HCT116 (cell line): Measurements from ENCODE around the gene USP46. TPM values are rescaled to one million over a fixed set of nuclear protein-coding genes. Genes with fewer than 3 reads are reported as not detected.

Experiments
- ATAC-seq: fragments of 200-7000 bp; cut with Tn5 transposase; 2 replicates; pipeline ENCODE4 v1.9.1; 2020; ENCODE audit warnings: mild to moderate bottlenecking, moderate library complexity
- BruUV-seq: library from RNA; stranded (reverse); fragments of 400-500 nt; replicated peaks from 2 replicates; lab custom pipeline; 2021; lab: Mats Ljungman, UMichigan
- CTCF ChIA-PET: fragments of 300-600 bp; sonication (Branson Sonifier 250); formaldehyde crosslinking; loops from one replicate; lab custom pipeline; 2021; ENCODE audit warnings: antibody characterized with exemption; lab: Charles Lee
- POLR2A ChIA-PET: fragments of 300-600, 350-600 bp; sonication (Branson Sonifier 250); formaldehyde crosslinking; loops from one replicate; lab custom pipeline; 2021; ENCODE audit warnings: antibody characterized with exemption; lab: Charles Lee
- RAD21 ChIA-PET, 2 experiments: fragments of 300-600 bp; sonication (Branson Sonifier 250); formaldehyde crosslinking; loops; one replicate each; lab custom pipeline; 2023; ENCODE audit warnings: low total read pairs in 2 of 2; ENCODE audit not compliant: uncharacterized antibody in 2 of 2, unreplicated experiment in 2 of 2, low non-redundant PET in 1 of 2; lab: Charles Lee
- DNase-seq: peaks from one replicate; pipeline ENCODE4 v3.0.0-alpha.2; 2010; ENCODE audit warnings: low read depth, low spot score
- H2AFZ ChIP-seq: fragments of 200-600 bp; shearing (Covaris generic), sonication (generic); 2 replicates; pipeline ENCODE4 v1.6.1; 2017; ENCODE audit warnings: low read depth, mixed run types, mixed read lengths, antibody characterized with exemption, low read length; ENCODE audit not compliant: poor library complexity, severe bottlenecking
- H3K27ac ChIP-seq: 2 replicates; pipeline ENCODE4 v1.5.1; 2012; ENCODE audit warnings: low read depth, low read length
- H3K27me3 ChIP-seq: fragments of 200-600 bp; sonication (generic); 2 replicates; pipeline ENCODE4 v1.6.1; 2016; ENCODE audit warnings: mixed run types, low read length, mixed read lengths; ENCODE audit not compliant: insufficient read depth
- H3K36me3 ChIP-seq, 2 experiments: fragments of 200-500 bp in 1 of 2; fragments of 200-600 bp in 1 of 2; sonication (Bioruptor generic) in 1 of 2; sonication (generic) in 1 of 2; 2 replicates each; pipeline versions ENCODE4 v1.5.1 to v1.6.1; 2014 to 2016; ENCODE audit warnings: low read length in 2 of 2, inconsistent platforms in 1 of 2, mixed read lengths in 1 of 2, mixed run types in 1 of 2; ENCODE audit not compliant: insufficient read depth in 2 of 2, control insufficient read depth in 1 of 2
- H3K4me1 ChIP-seq, 2 experiments: fragments of 200-600 bp in 1 of 2; sonication (generic) in 1 of 2; 2 replicates each; pipeline versions ENCODE4 v1.5.1 to v1.6.1; 2012 to 2017; ENCODE audit warnings: low read length in 2 of 2, inconsistent platforms in 1 of 2, mild to moderate bottlenecking in 1 of 2, mixed read lengths in 1 of 2, mixed run types in 1 of 2, moderate library complexity in 1 of 2; ENCODE audit not compliant: insufficient read depth in 2 of 2, control insufficient read depth in 1 of 2
- H3K4me2 ChIP-seq: fragments of 200-600 bp; sonication (generic); 2 replicates; pipeline ENCODE4 v1.6.1; 2017; ENCODE audit warnings: mixed run types, low read length, mixed read lengths
- H3K4me3 ChIP-seq, 2 experiments: fragments of 200-600 bp in 1 of 2; sonication (generic) in 1 of 2; replicated peaks in 1 of 2; 2 replicates each; pipeline ENCODE4 v1.5.1; 2011 to 2016; ENCODE audit warnings: low read length in 2 of 2, control low read depth in 1 of 2, low read depth in 1 of 2, mild to moderate bottlenecking in 1 of 2, mixed read lengths in 1 of 2, mixed run types in 1 of 2
- H3K79me2 ChIP-seq: fragments of 200-600 bp; sonication (generic); 2 replicates; pipeline ENCODE4 v1.6.1; 2017; ENCODE audit warnings: mild to moderate bottlenecking, mixed run types, low read length, moderate library complexity, mixed read lengths; ENCODE audit not compliant: insufficient read depth
- H3K9ac ChIP-seq: fragments of 200-600 bp; sonication (generic); 2 replicates; pipeline ENCODE4 v1.6.1; 2016; ENCODE audit warnings: low read length, mixed read lengths
- H3K9me2 ChIP-seq: fragments of 200-600 bp; sonication (generic), shearing (Covaris generic); 2 replicates; pipeline ENCODE4 v1.6.1; 2017; ENCODE audit warnings: mixed run types, mild to moderate bottlenecking, moderate library complexity; ENCODE audit not compliant: insufficient read depth
- H3K9me3 ChIP-seq, 2 experiments: fragments of 200-500 bp in 1 of 2; fragments of 200-600 bp in 1 of 2; sonication (Bioruptor generic) in 1 of 2; sonication (generic) in 1 of 2; 2 replicates each; pipeline ENCODE4 v1.6.1; 2014 to 2017; ENCODE audit warnings: low read length in 2 of 2, mixed read lengths in 2 of 2, inconsistent platforms in 1 of 2, low read depth in 1 of 2, mild to moderate bottlenecking in 1 of 2, mixed run types in 1 of 2, moderate library complexity in 1 of 2; ENCODE audit not compliant: control insufficient read depth in 1 of 2, insufficient read depth in 1 of 2
- H4K20me1 ChIP-seq: fragments of 200-600 bp; sonication (generic), shearing (Covaris generic); 2 replicates; pipeline ENCODE4 v1.6.1; 2017; ENCODE audit warnings: mixed run types, mild to moderate bottlenecking, moderate library complexity; ENCODE audit not compliant: insufficient read depth
- CEBPB ChIP-seq: IDR thresholded peaks from 2 replicates; pipeline ENCODE4 v1.6.1; 2012; ENCODE audit warnings: low read depth
- EGR1 ChIP-seq: IDR thresholded peaks from 2 replicates; pipeline ENCODE4 v1.6.1; 2012; ENCODE audit warnings: low read depth
- ELF1 ChIP-seq: IDR thresholded peaks from 2 replicates; pipeline ENCODE4 v1.6.1; 2012; ENCODE audit warnings: low read depth, borderline replicate concordance
- EZH2phosphoT487 ChIP-seq: fragments of 200-600 bp; IDR thresholded peaks from 2 replicates; pipeline ENCODE4 v1.6.1; 2018; ENCODE audit warnings: antibody characterized with exemption, borderline replicate concordance
- FOSL1 ChIP-seq: IDR thresholded peaks from 2 replicates; pipeline ENCODE4 v1.6.1; 2012; ENCODE audit warnings: low read depth
- POLR2A ChIP-seq: IDR thresholded peaks from 2 replicates; pipeline ENCODE4 v1.7.0; 2011; ENCODE audit warnings: borderline replicate concordance; ENCODE audit not compliant: insufficient read depth, insufficient read length; ENCODE audit errors: extremely low read depth
- RAD21 ChIP-seq: IDR thresholded peaks from 2 replicates; pipeline ENCODE4 v1.6.1; 2012; ENCODE audit warnings: low read depth, mild to moderate bottlenecking
- REST ChIP-seq: IDR thresholded peaks from 2 replicates; pipeline ENCODE4 v1.6.1; 2012; ENCODE audit warnings: low read depth
- SIN3A ChIP-seq: IDR thresholded peaks from 2 replicates; pipeline ENCODE4 v1.6.1; 2012; ENCODE audit warnings: low read depth
- SRF ChIP-seq: IDR thresholded peaks from 2 replicates; pipeline ENCODE4 v1.6.1; 2012; ENCODE audit warnings: low read depth
- TCF7L2 ChIP-seq: IDR thresholded peaks from 2 replicates; pipeline ENCODE4 v1.7.0; 2011; ENCODE audit warnings: borderline replicate concordance, inconsistent platforms; ENCODE audit not compliant: insufficient read depth, insufficient read length; ENCODE audit errors: extremely low read depth
- YY1 ChIP-seq: IDR thresholded peaks from 2 replicates; pipeline ENCODE4 v1.6.1; 2011; ENCODE audit warnings: low read length, low read depth, moderate library complexity, mild to moderate bottlenecking; ENCODE audit not compliant: insufficient replicate concordance; ENCODE audit errors: extremely low read depth
- ZBTB33 ChIP-seq: IDR thresholded peaks from 2 replicates; pipeline ENCODE4 v1.6.1; 2011; ENCODE audit warnings: mild to moderate bottlenecking, low read length, moderate library complexity; ENCODE audit not compliant: insufficient replicate concordance; ENCODE audit errors: extremely low read depth
- ZFX ChIP-seq: fragments of 450-650 bp; IDR thresholded peaks from 2 replicates; pipeline ENCODE4 v1.6.1; 2017
- intact Hi-C: fragments of 100-400 bp; cut with micrococcal nuclease; formaldehyde crosslinking; loops from 2 replicates; pipeline ENCODE4 v1.10.0; 2022
- total RNA-seq: library from RNA; stranded (reverse); gene quantifications from one replicate; pipeline ENCODE4 v1.2.1, GENCODE V29; 2021; ENCODE audit not compliant: unreplicated experiment
- TF ChIP-seq, protein P1 (sequence below): IDR thresholded peaks from 2 replicates; pipeline ENCODE4 v1.6.1; 2012
- TF ChIP-seq, protein P2 (sequence below), 3 experiments: fragments of 200-600 bp in 1 of 3; sonication (generic) in 1 of 3; IDR thresholded peaks in 2 of 3; conservative IDR thresholded peaks in 1 of 3; 2 replicates each; pipeline ENCODE4 v1.5.1; 2012 to 2017; ENCODE audit warnings: low read depth in 2 of 3, low read length in 2 of 3, antibody characterized with exemption in 1 of 3, borderline replicate concordance in 1 of 3, control low read depth in 1 of 3, mild to moderate bottlenecking in 1 of 3, mixed read lengths in 1 of 3, mixed run types in 1 of 3, moderate library complexity in 1 of 3; ENCODE audit not compliant: insufficient read depth in 1 of 3

The USP46 gene
- total RNA-seq, 1 experiment from 2014 or later = 36.6 TPM

GRCh38 chr4:52670739-52671138 lies 11.6 kb upstream of the USP46 start:
- Histone ChIP-seq H2AFZ (no peak overlapping the region), H3K27ac (no peak overlapping the region), H3K27me3 (no peaks in the 10 kb centered on the region), H3K4me3 (no peak overlapping the region), H3K9me2 (no peaks in the 10 kb centered on the region), H3K79me2 (no peaks in the 10 kb centered on the region), H3K36me3 (no peaks in the 10 kb centered on the region), H3K9me3 (no peaks in the 10 kb centered on the region), H3K9ac (no peak overlapping the region), H4K20me1 (no peaks in the 10 kb centered on the region), H3K4me2 (no peak overlapping the region), H3K4me1 (no peaks in the 10 kb centered on the region)
- CTCF ChIA-PET = no interaction called here
- no peak for TF ChIP-seq EZH2phosphoT487
- TF ChIP-seq SIN3A = no peak
- TF ChIP-seq FOSL1 = no peak
- TF ChIP-seq ZBTB33 = no peak
- TF ChIP-seq SRF = no peak
- TF ChIP-seq ELF1 = no peak
- TF ChIP-seq YY1 = no peak
- TF ChIP-seq RAD21 = no peak
- no peak for TF ChIP-seq ZFX
- TF ChIP-seq EGR1 = no peak
- TF ChIP-seq POLR2A = no peak
- TF ChIP-seq, protein P1, sequence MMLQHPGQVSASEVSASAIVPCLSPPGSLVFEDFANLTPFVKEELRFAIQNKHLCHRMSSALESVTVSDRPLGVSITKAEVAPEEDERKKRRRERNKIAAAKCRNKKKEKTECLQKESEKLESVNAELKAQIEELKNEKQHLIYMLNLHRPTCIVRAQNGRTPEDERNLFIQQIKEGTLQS = no peak
- TF ChIP-seq, protein P2, sequence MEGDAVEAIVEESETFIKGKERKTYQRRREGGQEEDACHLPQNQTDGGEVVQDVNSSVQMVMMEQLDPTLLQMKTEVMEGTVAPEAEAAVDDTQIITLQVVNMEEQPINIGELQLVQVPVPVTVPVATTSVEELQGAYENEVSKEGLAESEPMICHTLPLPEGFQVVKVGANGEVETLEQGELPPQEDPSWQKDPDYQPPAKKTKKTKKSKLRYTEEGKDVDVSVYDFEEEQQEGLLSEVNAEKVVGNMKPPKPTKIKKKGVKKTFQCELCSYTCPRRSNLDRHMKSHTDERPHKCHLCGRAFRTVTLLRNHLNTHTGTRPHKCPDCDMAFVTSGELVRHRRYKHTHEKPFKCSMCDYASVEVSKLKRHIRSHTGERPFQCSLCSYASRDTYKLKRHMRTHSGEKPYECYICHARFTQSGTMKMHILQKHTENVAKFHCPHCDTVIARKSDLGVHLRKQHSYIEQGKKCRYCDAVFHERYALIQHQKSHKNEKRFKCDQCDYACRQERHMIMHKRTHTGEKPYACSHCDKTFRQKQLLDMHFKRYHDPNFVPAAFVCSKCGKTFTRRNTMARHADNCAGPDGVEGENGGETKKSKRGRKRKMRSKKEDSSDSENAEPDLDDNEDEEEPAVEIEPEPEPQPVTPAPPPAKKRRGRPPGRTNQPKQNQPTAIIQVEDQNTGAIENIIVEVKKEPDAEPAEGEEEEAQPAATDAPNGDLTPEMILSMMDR (IDR thresholded peaks at IDR 0.05 in 2 of 3, conservative IDR thresholded peaks at IDR 0.05 in 1 of 3; ENCODE audit: borderline replicate concordance in 1 of 3, insufficient read depth in 1 of 3, low read depth in 2 of 3, low read length in 2 of 3) = no peak
- TF ChIP-seq REST = no peak
- no peak for TF ChIP-seq CEBPB
- TF ChIP-seq TCF7L2 = no peak
- POLR2A ChIA-PET = no interaction called here
- ATAC-seq (no peak), DNase-seq (no peak)
- RAD21 ChIA-PET = no interaction called here
- no TSS peak for BruUV-seq
- intact Hi-C loops = no loop called here
